Esophagus muscularis mucosa (tissue), 4 donors: ENCODE measurements around the gene PPDPF. TPM values are rescaled to one million over a fixed set of nuclear protein-coding genes. Genes with fewer than 3 reads are reported as not detected.

Experiments
- DNase-seq: peaks from one replicate; pipeline ENCODE4 v3.0.0-alpha.2; 2017; ENCODE audit errors: extremely low spot score
- H3K27ac ChIP-seq, 4 donors: fragments of 200-600 bp; sonication (generic); replicated peaks in 1 of 4; 1 replicate in 3 of 4; 2 replicates in 1 of 4; pipeline ENCODE4 v1.5.1; 2016 to 2019; ENCODE audit warnings: mild to moderate bottlenecking in 1 of 4
- H3K27me3 ChIP-seq, 4 donors: fragments of 200-600 bp; sonication (generic); one replicate each; pipeline versions ENCODE4 v1.5.1 to v1.6.0; 2016 to 2019
- H3K36me3 ChIP-seq, 4 donors: fragments of 200-600 bp; sonication (generic); one replicate each; pipeline ENCODE4 v1.5.1; 2016 to 2019
- H3K4me1 ChIP-seq, 4 donors: fragments of 200-600 bp; sonication (generic); one replicate each; pipeline ENCODE4 v1.5.1; 2016 to 2019
- H3K4me3 ChIP-seq, 4 donors: fragments of 200-600 bp; sonication (generic); 1 replicate in 2 of 4; 2 replicates in 2 of 4; pipeline ENCODE4 v1.5.1; 2016 to 2019; ENCODE audit warnings: mild to moderate bottlenecking in 4 of 4, moderate library complexity in 1 of 4
- H3K9me3 ChIP-seq, 4 donors: fragments of 200-600 bp; sonication (generic); 1 replicate in 3 of 4; 2 replicates in 1 of 4; pipeline ENCODE4 v1.5.1; 2016 to 2019
- EP300 ChIP-seq: sonication (generic); formaldehyde crosslinking; IDR thresholded peaks from one replicate; pipeline ENCODE4 v1.6.1; 2017; ENCODE audit warnings: antibody characterized with exemption
- POLR2A ChIP-seq: fragments of 450-650 bp; IDR thresholded peaks from one replicate; pipeline ENCODE4 v1.6.1; 2017; ENCODE audit warnings: antibody characterized with exemption, moderate library complexity, mild to moderate bottlenecking, low read depth
- POLR2AphosphoS5 ChIP-seq, 2 donors: sonication (generic); formaldehyde crosslinking; IDR thresholded peaks; one replicate each; pipeline ENCODE4 v1.6.1; 2017; ENCODE audit warnings: antibody characterized with exemption in 2 of 2
- WGBS: methylation state at CpG from one replicate; pipeline ENCODE4 v1.1.5; 2018; 5-methylcytosine and 5-hydroxymethylcytosine counted together
- intact Hi-C: fragments of 100-400 bp; cut with DNase I; formaldehyde crosslinking; loops from one replicate; pipeline ENCODE4 v1.15.1; 2023
- total RNA-seq, 4 donors: library from RNA; depleted of rRNA; stranded (reverse); fragments of >200 nt; gene quantifications; one replicate each; pipeline versions ENCODE4 v1.1.0 to v1.2.1, GENCODE V29; 2016
- TF ChIP-seq, protein P1 (sequence below), 3 experiments: fragments of 200-600 bp in 2 of 3; fragments of 450-650 bp in 1 of 3; sonication (generic) in 2 of 3; IDR thresholded peaks; one replicate each; pipeline ENCODE4 v1.5.1; 2017 to 2019; ENCODE audit warnings: antibody characterized with exemption in 3 of 3, mild to moderate bottlenecking in 2 of 3, moderate library complexity in 1 of 3

Gene PPDPF
- total RNA-seq, 4 donors from 2014 or later, result 150 to 291 (median 270) TPM

GRCh38 chr20:63562461-63563224, 42.1 kb downstream of the PPDPF start:
- H3K9me3 ChIP-seq, result no peaks in the 10 kb centered on the region
- peaks cover 0 to 4% (median 0%) of the 10 kb centered on the region in 4 donors for H3K27me3 ChIP-seq
- H3K4me3 ChIP-seq, result no peak overlapping the region
- peaks cover 33 to 99% (median 88%) of the 10 kb centered on the region in 4 donors for H3K36me3 ChIP-seq
- no peak overlapping the region for H3K27ac ChIP-seq
- TF ChIP-seq POLR2AphosphoS5 (IDR thresholded peaks at IDR 0.05), result no peak
- TF ChIP-seq, protein P1, sequence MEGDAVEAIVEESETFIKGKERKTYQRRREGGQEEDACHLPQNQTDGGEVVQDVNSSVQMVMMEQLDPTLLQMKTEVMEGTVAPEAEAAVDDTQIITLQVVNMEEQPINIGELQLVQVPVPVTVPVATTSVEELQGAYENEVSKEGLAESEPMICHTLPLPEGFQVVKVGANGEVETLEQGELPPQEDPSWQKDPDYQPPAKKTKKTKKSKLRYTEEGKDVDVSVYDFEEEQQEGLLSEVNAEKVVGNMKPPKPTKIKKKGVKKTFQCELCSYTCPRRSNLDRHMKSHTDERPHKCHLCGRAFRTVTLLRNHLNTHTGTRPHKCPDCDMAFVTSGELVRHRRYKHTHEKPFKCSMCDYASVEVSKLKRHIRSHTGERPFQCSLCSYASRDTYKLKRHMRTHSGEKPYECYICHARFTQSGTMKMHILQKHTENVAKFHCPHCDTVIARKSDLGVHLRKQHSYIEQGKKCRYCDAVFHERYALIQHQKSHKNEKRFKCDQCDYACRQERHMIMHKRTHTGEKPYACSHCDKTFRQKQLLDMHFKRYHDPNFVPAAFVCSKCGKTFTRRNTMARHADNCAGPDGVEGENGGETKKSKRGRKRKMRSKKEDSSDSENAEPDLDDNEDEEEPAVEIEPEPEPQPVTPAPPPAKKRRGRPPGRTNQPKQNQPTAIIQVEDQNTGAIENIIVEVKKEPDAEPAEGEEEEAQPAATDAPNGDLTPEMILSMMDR (IDR thresholded peaks at IDR 0.05), result no peak
- TF ChIP-seq EP300, result no peak
- TF ChIP-seq POLR2A, result no peak
- 93% methylated on average over 33 of the region's 54 CpGs for WGBS
- no peak for DNase-seq
- intact Hi-C loops, result no loop called here
- H3K4me1 ChIP-seq, result no peaks in the 10 kb centered on the region

DNA sequence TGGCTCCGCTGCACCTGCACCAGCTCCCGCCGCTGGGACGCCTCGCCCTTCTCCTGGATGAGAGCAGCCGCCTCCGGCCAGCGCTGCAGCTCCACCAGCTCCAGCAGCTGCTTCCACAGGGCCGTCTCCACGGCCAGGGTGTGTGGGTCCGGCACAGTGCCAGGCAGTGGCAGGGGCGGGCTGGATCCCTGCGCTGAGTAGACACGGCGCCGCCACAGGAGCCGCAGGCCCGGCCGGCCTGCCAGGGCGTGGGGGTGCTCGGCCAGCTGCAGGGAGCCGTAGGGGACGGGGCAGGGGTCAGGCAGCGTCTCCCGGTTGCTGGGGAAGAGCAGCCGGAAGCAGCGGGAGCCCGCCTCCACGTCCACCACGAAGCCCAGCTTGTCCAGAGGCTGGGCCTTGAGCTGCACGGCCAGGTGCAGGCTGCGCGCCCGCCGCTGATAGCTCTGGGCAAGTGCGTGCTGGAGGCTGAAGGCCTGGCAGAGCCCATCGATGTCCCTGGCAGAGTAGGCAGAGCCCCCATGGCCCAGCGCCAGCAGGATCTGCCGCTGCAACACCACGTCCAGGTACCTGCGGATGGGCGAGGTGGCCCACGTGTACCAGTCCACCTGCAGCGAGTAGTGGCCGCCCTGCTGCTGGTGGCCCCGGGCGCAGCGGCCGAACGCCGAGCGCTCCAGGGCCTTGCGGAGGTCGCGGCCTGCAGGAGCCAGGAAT, 42.8 kb downstream of the PPDPF start:
- WGBS, result 94% methylated on average over 23 of the region's 55 CpGs
- no peak for TF ChIP-seq POLR2AphosphoS5 (IDR thresholded peaks at IDR 0.05)
- TF ChIP-seq, protein P1 (IDR thresholded peaks at IDR 0.05), result no peak
- no peak for TF ChIP-seq POLR2A
- TF ChIP-seq EP300, result no peak

GRCh38 chr20:63564036-63564810, 43.7 kb downstream of the PPDPF start:
- H3K36me3 ChIP-seq, result peaks cover 26 to 94% (median 81%) of the 10 kb centered on the region in 4 donors

More for the DNA sequence above, 42.8 kb downstream of the PPDPF start:
- H3K4me1 ChIP-seq, result peaks cover 0 to 4% (median under 1%) of the 10 kb centered on the region in 4 donors
- DNase-seq, result no peak
- no peak overlapping the region for H3K4me3 ChIP-seq
- H3K27ac ChIP-seq, result no peak overlapping the region
- H3K36me3 ChIP-seq, result peaks cover 32 to 95% (median 87%) of the 10 kb centered on the region in 4 donors
- no peaks in the 10 kb centered on the region for H3K9me3 ChIP-seq
- intact Hi-C loops, result no loop called here
- H3K27me3 ChIP-seq, result peaks cover 0 to 4% (median 0%) of the 10 kb centered on the region in 4 donors

GRCh38 chr20:63565021-63565698, 44.6 kb downstream of the PPDPF start:
- intact Hi-C loops, result no loop called here
- Histone ChIP-seq H3K27ac (no peak overlapping the region), H3K9me3 (no peaks in the 10 kb centered on the region), H3K36me3 (peaks cover 22 to 90% (median 76%) of the 10 kb centered on the region in 4 donors), H3K4me3 (no peak overlapping the region), H3K4me1 (peaks cover 0 to 7% (median 3%) of the 10 kb centered on the region in 4 donors), H3K27me3 (no peaks in the 10 kb centered on the region)
- TF ChIP-seq, protein P1 (IDR thresholded peaks at IDR 0.05), result no peak
- no peak for TF ChIP-seq POLR2AphosphoS5 (IDR thresholded peaks at IDR 0.05)
- no peak for TF ChIP-seq EP300
- TF ChIP-seq POLR2A, result no peak
- no peak for DNase-seq
- WGBS, result 92% methylated on average over 37 of the region's 61 CpGs

More at GRCh38 chr20:63564036-63564810, 43.7 kb downstream of the PPDPF start:
- intact Hi-C loops, result no loop called here
- WGBS, result 97% methylated on average over 19 of the region's 62 CpGs
- Histone ChIP-seq H3K4me3 (no peak overlapping the region), H3K27ac (no peak overlapping the region), H3K4me1 (peaks cover 0 to 7% (median 3%) of the 10 kb centered on the region in 4 donors), H3K9me3 (no peaks in the 10 kb centered on the region), H3K27me3 (no peaks in the 10 kb centered on the region)
- no peak for TF ChIP-seq POLR2AphosphoS5 (IDR thresholded peaks at IDR 0.05)
- TF ChIP-seq, protein P1 (IDR thresholded peaks at IDR 0.05), result no peak
- no peak for TF ChIP-seq POLR2A
- TF ChIP-seq EP300, result no peak
- no peak for DNase-seq
